Measurements from ENCODE around the gene CYCS.
"Not testable (repeated sequence)": the region's sequence is repeated elsewhere in the genome, so short reads cannot be mapped to it uniquely, and the experiment has no call there.

The CYCS gene

DNA sequence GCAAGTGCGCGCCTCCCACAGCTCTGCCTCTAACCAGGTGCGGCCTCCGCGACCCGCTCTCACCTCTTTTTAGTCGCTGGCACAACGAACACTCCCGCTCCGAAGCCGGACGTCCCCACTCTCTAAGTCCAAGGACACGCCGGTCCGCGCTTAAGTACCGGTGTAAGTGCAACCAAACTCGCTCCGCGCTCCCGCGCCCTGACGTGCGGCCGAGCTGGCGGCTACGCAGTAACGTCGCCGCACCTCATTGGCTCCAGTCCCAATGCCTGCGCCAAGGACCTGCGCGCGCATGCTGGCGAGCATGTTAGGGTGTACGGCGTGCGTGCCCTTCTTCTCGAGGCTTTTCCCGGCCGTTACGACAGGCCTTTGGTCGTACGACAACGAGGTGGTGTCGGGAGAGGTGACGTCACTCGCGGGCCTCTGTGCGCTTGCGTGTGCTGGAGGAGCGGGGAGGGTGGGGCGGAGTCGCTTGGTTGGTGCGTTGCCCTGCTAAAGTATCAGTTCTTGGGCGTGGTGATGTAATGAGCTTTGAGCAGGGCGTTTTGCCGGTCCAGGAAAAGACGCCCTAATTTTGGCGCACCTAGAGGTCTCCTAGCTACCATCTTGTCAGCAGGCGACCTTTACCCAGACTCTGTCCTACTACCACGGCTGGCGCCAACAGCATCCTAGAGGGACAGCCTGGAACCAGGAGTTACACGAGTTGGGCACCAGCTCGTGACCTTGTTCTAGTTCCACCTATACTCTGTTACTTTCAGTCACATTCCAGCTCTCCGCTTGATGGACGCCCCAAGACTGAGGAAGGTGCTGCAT is at the start of gene CYCS:
Gene CYCS, minus strand, starts transcription at position 124 of the 810 bp plus-strand sequence. CDS start 1,141 bp downstream, outside the sequence.
- DNase-seq = peak; percentile 99

DNA sequence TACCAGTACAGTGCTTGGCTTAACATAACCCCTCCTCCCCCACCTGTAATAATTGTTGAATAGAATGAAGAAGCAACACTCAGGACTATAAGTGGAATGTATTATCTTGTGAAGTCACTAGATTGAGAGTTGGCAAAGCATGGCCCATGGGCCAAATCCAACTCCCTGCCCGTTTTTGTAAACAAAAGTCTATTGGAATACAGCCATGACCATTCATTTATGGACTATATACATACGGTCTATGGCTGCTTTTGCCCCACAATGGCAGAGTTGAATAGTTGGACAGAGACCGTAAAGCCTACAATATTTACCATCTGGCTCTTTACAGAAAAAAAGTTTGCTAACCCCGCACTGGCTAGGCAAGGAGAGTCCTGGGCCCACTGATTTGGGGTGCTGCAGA is 48.1 kb upstream of the CYCS start:
- no peak for DNase-seq

DNA sequence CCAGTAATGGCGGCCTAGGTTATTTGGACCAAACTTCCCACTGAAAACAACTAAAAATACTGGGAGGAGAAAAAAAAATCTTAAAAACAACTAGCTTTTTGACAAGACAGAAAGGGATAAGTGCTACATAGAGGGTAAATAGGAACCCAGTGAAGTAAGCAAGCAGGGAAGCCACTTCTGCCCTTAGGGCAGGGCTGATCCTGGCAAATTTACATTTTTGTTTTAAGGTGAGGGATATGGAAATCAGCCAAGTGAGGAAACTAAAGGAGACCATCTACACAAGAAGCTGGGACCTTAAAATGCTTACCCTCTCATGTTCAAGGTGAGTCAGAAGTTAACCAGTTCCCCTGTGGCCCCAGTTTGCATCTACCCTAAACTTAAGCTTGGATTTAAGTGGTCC is 46.5 kb upstream of the CYCS start:
- DNase-seq = no peak

DNA sequence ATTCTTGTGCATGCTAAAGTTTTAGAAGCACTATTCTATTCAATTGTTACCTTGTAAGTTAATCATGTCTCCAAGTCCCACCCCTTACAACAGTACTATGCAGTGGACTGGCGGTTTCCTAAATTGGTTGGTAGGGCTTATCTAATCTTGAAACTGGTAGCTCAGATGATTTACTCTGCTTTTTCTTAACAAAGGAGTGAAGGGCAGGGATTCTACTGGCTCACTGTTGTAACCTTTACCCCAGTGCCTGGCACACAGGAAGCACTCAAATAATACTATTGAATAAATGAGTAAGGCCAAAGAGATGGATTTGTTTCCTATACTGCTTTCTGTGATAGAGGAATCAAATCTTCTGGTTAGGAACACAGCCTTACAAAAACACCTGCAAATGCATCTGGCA is 46.0 kb upstream of the CYCS start:
- DNase-seq = no peak

DNA sequence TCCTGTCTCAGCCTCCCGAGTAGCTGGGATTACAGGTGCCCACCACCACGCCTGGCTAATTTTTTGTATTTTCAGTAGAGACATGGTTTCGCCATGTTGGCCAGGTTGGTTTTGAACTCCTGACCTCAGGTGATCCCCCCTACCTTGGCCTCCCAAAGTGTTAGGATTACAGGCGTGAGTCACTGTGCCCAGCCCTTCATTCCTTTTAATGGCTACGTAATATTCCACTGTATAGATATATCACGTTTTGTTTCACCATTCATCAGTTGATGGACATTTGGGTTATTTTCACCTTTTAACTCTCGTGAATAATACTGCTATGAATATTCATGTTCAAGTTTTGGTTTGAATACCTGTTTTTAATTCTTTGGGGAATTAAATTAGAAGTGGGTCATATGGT is 44.6 kb upstream of the CYCS start:
- no peak for DNase-seq

DNA sequence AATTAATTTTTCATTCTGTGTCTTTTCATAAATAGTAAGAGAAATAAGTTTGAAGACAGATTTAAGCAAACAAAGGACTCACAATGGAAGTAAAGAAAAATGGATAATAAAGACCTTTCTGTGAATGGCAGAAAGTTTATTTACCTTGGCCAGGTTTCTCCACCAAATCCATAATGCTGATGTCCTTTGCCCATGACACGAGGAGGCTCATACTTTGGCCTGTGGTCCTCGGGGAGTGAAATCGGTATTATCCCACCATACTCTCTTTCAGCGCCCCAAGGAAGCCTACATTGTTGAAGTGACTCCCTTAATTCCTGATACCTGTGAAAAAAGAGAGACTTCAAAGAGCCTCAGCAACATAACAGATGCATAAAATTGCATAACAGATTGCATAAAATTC is 43.1 kb upstream of the CYCS start:
- DNase-seq = no peak

DNA sequence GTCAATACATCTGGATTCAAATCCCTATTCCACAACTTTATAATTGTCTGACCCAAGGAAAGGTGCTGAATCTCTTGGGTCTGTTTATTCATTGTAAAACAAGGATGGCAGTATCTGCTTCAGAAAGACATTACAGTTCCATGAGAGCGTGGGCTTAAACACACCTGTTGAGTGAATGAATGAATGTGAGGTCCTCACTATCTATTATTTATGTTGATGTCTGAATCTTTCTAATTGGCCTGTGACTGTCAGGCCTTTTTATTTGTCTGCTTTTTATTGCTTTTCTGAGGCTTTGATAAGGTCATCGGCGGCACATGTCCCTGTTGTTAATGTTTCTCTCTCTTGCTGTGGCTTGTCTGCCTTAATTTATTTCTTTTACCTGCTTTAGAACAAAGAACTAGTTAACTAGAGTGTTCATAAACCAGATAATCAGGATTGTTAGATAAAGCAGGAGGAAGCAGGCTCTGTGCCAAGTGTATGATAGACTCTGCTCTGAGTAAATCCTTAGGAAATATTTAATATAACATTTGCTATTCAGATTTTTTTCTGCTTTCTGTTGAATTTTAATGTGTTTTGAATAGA is 42.3 kb upstream of the CYCS start:
- DNase-seq = no peak

DNA sequence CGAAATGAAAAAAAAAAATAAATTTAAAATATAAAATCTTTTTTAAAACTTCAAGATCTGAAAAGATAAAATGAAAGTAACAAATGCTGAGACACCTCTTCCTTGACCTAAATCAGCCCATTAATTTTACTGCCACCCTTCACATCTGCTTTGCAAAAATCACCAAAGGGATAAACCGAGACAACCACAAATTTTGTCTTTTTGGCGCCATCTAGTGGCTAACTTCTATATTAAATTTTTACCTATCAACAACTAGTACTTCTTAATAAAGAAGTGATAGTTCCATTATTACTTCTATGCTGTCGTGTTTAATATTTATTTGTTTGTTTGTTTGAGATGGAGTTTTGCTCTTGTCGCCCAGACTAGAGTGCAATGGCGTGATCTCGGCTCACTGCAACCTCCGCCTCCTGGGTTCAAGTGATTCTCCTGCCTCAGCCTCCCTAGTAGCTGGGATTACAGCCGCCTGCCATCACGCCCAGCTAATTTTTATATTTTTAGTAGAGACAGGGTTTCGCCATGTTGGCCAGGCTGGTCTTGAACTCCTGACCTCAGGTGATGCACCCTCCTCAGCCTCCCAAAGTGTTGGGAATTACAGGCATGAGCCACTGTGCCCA is 35.0 kb upstream of the CYCS start:
- DNase-seq = not testable (repeated sequence)

DNA sequence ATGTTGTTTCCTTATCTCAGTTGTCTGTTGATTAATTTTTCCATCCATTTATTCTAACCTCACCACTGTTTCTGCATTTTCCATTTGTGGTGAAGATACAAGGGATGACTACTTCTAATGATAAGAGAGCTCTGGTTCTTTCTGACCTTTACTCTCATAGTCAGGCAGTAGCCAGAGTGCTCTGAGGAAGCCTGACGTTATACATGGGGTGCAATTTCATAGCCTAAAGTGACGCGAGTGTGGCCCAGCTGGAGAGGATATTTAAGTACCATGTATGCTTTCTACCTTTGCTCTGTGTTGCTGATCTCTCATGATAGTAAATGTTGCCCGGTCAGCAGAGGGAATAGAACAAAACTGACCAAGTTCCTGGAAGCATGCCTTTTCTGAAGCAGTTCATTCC is 33.9 kb upstream of the CYCS start:
- DNase-seq = no peak

DNA sequence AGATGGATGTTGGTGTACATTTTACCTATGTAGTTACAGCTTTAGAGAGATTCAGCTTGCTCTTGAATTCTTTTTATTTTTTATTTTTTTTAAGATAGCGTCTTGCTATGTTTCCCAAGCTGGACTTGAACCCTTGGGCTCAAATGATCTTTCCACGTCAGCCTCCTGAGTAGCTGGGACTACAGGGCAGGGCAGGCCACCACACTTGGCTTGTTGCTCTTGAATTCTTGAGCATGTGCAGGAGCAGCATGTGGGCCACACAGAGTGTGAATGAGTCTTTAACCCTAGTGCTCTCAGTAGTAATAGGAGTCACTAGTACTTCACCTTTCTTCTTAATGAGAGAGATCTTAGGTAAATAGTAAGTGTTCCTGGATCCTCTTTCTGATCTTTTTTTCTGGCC is 26.7 kb upstream of the CYCS start:
- no peak for DNase-seq

DNA sequence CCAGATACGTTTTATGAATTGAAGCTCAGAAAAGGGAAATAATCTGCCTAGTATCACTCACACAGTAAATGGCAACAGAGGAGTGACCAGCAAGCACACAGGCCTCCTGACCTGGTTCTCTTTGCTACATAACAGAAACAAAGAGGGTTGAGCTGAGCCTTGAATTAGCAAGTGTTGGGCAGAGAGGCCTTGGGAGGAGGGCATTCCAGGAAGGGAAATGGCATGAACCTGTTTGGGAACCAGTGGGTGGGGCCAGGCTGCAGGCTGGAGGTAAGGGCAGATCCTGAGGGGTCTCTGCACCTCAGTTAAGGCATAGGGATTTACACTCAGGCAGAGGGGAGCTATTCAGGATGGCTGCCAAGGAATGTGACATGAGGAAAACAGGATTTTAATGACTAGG is 24.8 kb upstream of the CYCS start:
- no peak for DNase-seq

DNA sequence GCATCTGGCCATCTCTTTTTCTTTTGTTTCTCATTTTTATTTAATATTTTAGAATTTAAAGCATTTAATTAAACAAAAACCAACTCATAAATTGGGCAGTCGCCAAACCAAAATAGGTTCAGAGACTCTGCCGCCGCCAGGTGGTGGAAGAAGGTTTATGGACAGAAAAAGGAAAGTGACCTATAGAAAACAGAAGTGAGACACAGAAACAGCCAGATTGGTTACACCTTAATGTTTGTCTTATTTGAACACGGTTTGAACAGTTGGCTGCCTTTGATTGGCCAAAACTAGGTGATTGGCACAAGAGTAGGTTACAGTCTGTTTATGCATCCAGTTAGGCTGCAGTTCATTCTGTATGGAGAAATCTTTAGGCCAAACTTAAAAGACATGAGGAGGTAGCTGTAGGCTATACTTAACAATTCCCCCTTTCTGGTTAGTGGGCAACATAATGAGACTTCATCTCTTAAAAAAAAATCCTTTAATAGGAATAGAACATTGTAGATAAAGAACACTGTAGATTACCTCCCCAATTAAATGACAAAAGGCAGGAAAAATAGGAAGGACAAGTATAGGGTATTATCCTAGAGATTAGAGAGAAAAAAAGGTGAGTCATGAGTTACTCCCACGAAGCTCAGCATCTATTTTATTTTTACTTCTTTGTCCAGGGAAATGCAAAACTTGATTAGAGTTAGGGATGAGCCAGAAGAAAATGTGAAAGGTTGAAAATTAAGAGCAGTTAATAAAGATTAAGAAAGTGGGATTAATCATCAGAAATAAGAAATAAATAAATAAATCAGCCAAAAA is 23.9 kb upstream of the CYCS start:
- DNase-seq = no peak

DNA sequence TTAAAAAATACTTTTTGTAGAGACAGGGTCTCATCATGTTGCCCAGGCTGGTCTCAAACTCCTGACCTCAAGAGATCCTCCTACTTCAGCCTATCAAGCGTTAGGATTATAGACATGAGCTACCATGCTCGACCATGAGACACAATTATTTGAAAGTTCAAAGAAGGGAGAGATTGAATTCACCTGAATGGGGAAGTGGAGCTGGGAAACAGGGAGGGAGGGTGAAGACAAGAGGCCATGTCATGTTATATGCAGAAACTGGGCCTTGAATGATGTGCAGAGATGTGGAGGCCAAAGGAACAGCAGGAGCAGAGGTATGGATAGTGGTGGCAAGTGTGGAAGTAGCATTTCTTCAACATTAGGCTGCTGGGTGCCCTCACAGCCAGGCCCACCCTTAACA is 18.7 kb upstream of the CYCS start:
- no peak for DNase-seq

DNA sequence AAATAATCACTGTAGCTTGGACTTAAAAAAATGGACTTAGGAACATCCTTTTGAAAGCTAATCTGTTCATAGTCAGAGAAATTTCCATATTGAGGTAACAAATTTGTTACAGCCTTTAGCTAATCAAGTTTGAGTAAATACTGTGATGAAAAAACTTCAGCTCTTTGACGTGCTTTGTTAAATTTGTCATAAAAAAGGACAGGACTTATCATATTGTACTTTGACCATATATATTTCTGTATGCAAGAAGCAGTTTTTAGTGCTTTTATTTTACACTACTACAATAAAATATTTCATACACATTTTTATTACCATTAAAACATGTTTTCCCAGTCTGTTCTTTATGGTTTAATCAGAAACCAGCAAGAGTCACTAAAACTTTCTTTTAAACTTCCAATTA is 14.5 kb upstream of the CYCS start:
- DNase-seq = no peak

DNA sequence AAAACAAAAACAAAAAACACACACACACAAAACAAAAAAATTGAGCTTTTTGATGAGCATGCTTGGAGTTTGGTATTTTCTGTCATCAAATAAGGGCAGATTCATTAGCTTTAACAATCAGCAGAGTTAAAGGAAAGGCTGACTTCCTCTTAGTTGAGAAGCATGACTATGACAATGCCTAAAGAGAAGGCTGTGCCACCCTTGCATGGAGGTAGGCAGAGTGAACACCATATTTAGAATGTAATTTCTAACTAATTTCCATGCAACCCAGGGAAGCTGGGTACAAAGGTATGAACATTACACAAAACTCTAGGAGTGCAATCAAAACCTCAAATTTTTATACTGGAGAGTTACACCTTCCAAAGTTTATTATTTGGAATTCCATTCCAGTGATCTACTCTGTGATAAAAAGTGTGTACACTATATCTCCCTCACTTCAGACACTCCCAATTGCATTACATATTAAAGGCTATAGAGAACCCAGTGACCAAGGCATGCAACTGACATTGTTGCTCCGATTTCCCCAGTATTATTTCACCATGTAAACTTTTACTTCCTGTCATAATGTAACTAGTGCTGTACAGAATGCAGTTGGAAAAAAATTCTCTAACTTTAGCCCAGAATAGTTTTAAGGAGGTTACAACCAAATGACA is 9.4 kb upstream of the CYCS start:
- no peak for DNase-seq

DNA sequence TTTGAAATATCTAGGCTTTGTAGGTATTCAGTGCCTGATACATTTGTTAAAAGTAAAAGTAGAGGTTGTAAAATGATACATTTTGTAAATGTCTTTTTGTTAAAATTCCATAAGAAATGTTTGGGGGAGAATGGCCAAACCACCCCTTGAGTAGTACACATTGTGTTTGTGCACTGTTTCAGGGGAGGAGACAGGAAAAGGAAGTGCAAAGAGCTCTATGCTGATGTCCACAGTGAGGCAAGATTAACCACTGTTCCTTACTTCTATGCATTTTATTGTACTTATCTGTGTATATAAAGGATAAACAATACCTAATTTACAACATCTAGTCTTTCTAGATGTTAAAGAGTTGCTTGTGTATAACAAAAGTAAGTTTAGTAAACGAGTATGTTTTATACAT is 7.4 kb upstream of the CYCS start:
- no peak for DNase-seq

DNA sequence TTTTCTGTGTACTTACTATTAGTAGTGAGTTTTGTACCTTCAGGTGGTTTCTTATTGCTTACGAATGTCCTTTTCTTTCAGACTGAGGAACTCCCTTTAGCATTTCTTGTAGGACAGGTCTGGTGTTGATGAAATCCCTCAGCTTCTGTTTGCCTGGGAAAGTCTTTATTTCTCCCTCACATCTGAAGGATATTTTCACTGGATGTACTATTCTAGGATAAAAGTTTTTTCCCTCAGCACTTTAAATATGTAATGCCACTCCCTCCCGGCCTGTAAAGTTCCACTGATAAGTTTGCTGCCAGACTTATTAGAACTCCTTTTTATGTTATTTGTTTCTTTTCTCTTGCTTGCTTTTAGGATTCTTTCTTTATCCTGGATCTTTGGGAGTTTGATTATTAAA is 1.7 kb upstream of the CYCS start:
- DNase-seq = no peak

DNA sequence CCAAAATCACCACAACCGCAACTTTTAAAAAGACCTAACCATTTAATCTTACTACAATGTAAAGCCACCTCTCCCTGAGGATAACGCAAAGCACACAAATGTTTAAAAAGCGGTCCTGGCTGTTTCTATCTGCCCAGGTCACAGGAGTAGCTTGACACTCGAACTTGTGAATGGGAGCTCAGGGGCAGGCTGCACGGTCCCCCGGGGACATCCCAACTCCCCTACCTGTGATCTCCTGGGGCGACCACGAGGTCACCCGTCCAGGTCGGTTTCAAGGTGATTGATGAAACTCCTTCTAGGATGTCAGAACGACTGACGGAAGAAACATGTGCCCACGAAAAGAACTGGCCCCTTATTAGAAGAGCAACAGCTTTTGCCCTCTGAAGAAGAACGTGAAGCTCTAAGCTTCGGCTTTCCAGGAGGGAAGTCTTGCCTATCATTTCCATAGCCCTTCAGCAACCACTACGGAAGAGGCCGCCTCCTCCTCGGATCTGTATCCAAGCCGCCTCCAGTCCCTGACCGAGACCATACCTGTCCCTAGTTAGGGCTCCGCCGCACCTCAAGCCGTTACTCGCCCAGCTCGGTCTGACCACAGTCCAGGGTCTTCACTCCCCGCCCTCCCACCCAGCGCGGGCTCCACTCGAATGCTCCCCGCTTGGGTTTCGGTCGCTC is 459 bp downstream of the CYCS start:
- peak; percentile 18 for DNase-seq

DNA sequence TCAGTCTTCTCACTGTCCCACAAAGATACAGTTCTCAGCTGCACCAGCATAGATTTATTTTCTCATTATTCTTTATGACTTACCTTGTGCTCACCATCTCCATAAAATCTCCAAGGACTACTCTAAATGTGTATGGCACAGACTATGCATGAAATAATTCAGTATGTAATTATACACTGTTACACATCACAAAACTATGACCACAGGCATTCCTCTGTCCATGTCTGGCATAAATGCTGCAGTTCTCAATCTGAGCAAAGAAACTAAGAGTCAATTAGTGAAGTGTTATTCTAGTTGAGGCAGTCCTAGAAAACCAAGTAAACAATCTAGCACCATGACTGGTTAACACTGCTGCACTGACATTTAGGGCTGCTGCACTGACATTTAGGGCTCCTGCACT is 2.7 kb downstream of the CYCS start:
- no peak for DNase-seq

DNA sequence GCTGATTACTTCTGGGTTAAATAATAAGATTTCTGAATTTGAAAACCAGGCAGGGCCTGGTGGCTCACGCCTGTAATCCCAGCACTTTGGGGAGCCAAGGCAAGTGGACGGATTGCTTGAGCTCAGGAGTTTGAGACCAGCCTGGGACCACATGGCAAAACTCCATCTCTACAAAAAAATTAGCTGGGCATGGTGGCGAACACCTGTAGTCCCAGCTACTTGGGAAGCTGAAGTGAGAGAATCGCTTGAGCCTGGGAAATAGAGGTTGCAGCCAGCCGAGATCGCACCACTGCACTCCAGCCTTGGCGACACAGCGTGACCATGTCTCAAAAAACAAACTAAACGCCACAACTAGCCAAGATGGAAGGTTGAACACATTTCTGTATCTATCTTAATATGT is 3.5 kb downstream of the CYCS start:
- DNase-seq = no peak

DNA sequence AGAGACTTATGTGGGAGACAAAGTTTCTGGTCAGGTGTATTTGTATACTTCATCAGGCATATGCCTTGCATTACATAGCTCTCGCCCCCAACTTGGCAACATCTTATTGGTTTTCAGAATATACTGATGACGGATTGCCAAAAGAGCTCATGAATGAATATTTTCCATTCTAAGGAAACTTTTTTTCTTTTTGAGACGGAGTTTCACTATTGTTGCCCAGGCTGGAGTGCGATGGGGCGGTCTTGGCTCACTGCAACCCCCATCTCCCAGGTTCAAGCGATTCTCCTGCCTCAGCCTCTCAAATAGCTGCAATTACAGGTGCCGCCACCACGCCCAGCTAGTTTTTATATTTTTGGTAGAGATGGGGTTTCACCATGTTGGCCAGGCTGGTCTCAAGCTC is 6.0 kb downstream of the CYCS start:
- no peak for DNase-seq

DNA sequence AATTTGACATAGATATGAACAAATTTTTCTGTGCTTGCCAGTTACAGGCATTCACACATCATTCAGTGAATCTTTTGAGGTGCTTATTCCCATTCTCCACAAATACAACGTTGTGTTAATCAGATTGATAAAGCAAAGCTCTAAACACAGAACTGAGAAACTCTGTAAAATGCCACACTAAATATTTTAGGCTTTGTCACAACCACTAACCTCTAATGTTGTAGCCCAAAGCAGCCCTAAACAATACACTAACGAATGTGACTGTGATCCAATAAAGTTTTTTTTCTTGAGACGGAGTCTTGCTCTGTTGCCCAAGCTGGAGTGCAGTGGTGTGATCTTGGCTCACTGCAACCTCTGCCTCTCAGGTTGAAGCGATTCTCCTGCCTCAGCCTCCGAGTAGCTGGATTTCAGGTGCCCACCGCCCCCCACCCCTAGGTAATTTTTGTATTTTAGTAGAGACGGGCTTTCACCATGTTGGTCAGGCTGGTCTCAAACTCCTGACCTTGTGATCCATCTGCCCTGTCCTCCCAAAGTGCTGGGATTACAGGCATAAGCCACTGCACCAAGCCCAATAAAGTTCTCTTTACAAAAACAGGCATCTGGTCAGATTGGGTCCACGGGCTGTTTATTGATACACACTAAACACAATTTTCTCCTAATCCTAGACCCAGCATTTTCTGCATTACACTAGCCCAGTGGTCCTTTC is 6.9 kb downstream of the CYCS start:
- no peak for DNase-seq

Measured in activated CD8-positive, alpha-beta memory T cell treated with anti-CD3 and anti-CD28 coated beads, Interleukin-2, amount 50 U/mL, for 4 hours (primary cell).